Fibroblast of skin of back (primary cell): Measurements from ENCODE around the gene MTCL1.

Experiments used
- DNase-seq: peaks from one replicate; pipeline ENCODE4 v3.0.0-alpha.2; 2013

The MTCL1 gene

DNA sequence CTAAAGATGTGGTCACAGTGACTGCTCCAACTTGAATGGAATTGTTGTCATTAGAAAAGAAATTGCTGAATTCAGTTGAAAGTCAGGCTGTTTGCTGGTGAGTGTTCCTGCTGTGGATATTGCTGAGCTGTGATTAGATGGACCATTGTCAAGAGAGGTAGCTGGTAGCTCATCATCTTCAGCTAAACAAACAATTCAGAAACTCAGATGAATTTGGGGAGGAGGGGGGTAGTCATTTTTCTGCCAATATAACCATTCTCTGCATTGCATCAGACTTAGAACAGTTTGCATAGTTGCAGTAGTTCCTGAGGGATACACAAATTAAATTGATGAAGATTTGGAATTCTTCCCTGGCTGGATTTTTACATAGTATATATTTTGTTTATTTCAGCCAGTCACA lies 108.3 kb downstream of the MTCL1 start:
- DNase-seq: peak; percentile 69

DNA sequence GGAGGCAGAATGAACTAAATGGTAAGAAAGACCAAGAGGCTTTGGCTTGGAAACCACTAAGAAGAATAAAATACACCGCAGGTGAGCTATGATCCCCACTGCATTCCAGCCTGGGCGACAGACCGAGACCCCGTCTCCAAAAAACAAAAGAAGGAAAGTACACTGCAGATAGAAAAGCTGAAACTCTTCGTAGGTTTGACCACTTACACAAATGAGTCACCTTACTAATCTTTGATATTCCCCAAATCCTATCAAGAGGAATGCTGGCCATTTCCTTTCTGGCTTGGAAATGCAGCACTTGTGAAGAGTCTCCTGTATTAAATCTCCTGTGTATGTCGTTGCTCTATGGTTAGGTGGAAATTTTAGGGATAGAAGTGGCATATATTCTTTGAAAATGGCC lies 108.8 kb downstream of the MTCL1 start:
- DNase-seq: peak; percentile 71

DNA sequence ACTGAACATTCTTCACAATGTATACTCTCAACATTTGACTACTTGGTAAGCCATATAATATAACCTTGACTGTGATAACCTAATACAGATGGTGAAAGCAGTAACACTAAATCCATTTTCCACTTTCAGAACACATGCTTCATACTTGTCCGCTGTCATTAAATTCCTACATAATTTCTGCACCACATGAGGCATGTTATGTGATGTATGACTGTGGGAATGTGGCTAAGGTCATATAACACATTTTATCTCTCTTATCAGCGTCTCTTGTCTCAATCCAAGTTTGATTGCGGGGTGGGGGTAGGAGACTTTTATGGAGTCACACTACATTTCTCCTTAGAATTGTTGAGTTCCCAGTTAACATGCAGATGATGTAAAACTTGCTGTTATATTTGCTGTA lies 110.9 kb downstream of the MTCL1 start:
- peak; percentile 70 for DNase-seq

GRCh38 chr18:8816816-8817215 lies 111.5 kb downstream of the MTCL1 start:
- peak; percentile 72 for DNase-seq

DNA sequence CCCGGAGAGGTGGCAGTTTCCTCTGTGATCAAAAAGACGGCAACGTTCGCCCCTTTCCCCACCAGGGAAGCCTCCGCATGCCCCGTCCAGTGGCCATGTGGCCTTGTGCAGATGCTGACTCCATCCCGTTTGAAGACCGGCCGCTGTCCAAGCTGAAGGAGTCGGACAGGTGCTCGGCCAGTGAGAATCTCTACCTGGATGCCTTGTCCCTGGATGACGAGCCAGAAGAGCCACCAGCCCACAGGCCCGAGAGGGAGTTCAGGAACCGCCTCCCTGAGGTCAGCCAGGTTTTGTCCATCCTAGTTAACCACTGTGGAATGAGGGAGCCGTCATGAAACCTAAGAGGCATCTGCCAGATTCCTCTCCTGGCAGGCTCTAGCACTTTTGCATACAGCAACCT lies 113.6 kb downstream of the MTCL1 start:
- no peak for DNase-seq

GRCh38 chr18:8820396-8821082 lies 115.2 kb downstream of the MTCL1 start:
- DNase-seq: no peak

DNA sequence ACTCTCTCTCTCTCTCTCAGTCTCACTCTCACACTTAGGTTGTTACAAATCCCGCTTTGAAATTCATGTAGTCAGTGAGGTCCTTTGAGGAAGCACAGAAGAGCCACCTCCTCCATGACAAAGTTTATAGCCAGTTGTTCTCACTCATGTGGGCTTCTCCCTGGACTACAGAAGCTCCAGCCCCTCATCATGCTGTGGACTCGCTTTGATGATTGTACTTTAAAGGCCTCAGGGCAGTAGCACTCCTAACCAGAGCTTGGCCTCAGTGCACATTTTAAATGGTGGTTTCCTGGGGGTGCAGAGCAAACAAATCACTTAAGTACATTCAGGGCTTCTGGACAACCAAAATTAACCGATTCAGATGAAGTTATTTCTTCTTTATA lies 115.7 kb downstream of the MTCL1 start:
- DNase-seq: no peak

DNA sequence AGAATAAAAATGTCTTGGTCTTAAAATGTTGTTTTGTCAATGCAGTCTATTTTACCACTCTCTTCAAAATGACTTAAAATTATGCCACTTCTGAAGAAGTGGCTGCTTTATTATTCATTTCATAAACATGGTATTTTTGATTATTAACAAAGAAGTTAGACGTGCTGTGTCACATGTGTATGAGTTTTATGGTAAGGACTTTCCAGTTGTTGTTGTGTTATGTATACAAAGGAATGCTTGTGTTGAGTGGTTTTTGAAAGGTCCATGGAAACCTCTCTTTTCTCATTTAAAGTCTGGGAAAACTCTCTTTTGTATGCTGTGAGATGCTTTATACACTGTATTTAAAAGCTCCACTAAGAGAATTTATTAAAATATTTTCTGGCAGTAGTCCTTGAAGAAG lies 116.2 kb downstream of the MTCL1 start:
- DNase-seq: no peak

GRCh38 chr18:8822643-8823042 lies 117.3 kb downstream of the MTCL1 start:
- DNase-seq: no peak

- no peak for DNase-seq
These were observed 118.2 kb downstream of the MTCL1 start for GRCh38 chr18:8823530-8823929.

- no peak for DNase-seq
These were observed 119.5 kb downstream of the MTCL1 start for GRCh38 chr18:8824846-8825245.

GRCh38 chr18:8825273-8825672 lies 119.9 kb downstream of the MTCL1 start:
- no peak for DNase-seq

DNA sequence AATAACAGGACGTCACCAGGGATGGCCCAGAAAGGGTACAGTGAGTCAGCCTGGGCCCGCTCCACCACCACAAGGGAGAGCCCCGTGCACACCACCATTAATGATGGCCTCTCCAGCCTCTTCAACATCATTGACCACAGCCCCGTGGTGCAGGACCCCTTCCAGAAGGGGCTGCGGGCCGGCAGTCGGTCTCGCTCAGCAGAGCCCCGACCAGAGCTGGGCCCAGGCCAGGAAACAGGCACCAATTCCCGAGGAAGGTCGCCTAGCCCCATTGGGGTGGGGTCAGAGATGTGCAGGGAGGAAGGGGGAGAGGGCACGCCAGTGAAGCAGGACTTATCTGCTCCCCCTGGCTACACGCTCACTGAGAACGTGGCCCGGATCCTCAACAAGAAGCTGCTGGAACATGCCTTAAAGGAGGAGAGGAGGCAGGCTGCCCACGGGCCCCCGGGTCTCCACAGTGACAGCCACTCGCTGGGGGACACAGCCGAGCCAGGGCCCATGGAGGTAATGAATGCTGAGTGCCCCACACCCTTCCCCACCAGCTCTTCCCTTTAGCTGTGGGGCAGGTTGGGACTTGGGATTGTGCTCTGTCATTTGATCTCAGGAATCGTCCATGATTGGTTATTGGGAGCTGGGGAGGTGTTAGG lies 120.5 kb downstream of the MTCL1 start:
- no peak for DNase-seq

DNA sequence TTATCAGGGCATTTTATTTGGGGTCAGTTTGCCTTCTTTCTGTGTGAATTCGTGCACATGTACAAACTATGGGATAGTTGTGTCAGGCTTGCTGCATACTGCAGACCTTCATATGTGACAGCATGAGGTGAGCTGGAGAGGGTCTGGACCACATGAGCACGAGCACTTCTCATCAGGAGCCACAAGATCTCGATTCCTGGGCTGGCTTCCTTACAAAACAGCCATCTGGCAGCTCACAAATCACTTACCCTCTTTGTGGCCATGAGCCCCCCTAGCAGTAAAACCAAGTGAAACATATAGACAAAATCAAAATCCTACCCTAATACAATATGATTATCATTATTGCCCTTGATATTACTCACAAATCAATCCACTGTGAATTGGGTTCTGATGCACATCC lies 121.2 kb downstream of the MTCL1 start:
- no peak for DNase-seq

DNA sequence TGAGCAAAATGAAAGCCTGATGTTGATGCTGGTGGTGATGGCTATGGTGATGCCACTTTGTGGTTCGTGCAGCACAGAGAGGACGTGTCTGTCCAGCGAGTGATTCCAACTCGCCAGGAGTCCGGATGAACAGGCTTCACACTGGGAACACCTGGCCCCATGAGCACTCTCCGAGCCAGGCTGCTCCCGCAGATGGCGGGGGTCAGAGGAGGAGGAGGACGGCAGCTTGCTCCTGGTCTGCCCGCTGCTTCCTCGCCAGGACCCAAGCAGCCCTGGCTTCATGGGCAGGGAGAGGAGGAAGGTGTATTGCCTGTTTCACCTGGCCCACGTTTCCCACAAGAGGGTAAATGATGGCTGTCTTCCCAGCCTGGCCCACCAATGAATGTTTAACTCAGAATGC lies 121.6 kb downstream of the MTCL1 start:
- no peak for DNase-seq

- DNase-seq: no peak
These were observed 122.9 kb downstream of the MTCL1 start for GRCh38 chr18:8828300-8828699.

DNA sequence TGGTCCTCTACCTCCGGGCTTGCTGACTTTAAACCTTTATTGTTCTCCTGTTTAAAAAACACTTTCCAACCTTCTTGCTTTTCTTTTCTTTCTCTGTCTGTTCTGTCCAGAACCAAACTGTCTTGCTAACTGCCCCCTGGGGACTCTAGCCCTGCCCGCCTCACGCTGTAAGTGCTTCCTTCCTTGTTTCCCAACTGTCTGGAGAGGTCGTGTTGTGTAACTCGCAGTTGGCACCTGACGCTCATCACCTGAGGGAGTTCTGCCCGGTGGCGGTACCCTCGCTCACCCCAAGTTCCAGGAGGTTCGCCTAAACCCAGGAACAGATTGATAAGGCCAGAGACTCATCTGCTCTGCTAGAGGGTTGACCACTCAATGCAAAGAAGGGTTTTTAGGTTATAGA lies 123.4 kb downstream of the MTCL1 start:
- DNase-seq: no peak

DNA sequence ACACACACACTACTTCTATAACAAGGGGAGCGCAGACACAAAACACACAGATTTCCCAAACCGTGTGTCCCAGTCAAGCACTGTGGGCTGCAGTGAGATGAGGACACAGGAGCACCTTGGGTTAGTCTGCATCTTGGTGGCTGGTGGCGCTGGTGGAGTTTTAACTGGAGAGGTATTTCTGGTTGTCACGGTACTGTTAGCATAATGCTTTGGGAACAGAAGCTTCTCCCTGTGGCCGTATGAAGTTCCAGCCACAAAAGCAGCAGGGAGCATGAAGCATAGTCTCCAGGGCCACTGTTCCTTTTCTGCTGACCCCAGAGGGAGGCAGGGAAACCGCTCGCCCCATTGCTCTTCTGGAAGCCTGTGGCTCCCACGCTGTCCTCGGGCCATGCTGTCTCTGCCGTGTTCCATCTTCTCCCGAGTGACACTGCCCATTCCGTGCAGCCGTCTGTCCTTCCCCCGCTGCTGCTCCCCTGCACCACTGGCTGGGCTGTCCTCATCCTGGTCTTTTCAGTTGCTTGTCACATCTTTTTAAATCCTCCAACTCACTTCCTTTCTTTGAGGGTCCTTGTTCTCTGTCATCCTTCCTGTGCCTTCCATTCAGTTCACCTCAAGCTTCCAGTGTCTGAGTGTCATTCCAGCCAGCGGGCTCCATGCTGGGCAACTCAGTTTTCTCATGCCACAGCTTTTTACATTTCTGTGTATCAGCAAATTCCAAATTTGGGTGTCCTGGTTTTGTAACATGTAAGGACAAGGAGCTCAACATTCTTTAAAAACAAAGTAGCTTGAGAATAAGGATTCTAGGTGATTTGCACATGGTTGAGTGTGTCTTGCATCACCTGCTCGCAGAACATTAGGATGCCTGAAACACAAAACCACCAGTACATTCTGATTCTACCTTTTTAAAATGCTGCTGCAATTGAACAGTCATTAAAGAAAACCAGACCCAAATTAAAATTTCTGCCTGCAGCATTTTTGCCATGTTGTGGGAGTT lies 125.0 kb downstream of the MTCL1 start:
- DNase-seq: no peak

GRCh38 chr18:8831112-8831511 lies 125.8 kb downstream of the MTCL1 start:
- DNase-seq: no peak

DNA sequence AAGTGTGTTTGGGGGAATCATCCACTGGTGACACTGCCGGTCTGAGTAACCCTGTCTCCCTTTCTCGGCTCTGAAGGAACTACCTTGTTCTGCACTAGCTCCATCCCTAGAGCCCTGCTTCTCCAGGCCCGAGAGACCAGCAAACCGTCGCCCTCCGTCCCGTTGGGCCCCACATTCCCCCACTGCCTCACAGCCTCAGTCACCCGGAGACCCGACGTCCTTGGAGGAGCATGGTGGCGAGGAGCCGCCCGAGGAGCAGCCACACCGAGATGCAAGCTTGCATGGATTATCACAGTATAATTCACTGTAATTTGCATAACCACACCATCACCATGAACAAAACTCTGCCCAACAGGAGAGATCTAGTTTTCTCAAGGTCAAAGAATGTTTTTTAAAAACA lies 126.2 kb downstream of the MTCL1 start:
- DNase-seq: no peak

GRCh38 chr18:8833480-8833879 lies 128.1 kb downstream of the MTCL1 start:
- DNase-seq: no peak

DNA sequence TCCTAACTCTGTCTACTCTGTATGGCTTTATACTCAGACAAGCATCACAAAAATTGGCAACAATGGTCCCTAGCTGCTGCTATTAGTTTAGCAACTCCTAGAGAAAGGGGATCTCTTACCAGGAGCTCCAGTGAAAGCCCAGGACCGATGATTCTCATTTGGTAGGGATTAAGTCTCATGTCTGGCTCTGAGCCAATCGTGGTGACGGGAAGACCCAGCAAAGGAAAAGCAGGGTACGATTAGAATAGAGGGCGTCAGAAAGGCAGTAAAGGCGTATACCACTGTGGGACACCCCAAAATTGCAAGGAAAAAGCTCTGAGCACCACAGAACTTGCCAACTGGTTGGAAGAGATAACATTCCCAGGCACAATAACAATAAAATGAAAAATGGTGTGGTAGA lies 129.5 kb downstream of the MTCL1 start:
- no peak for DNase-seq

DNA sequence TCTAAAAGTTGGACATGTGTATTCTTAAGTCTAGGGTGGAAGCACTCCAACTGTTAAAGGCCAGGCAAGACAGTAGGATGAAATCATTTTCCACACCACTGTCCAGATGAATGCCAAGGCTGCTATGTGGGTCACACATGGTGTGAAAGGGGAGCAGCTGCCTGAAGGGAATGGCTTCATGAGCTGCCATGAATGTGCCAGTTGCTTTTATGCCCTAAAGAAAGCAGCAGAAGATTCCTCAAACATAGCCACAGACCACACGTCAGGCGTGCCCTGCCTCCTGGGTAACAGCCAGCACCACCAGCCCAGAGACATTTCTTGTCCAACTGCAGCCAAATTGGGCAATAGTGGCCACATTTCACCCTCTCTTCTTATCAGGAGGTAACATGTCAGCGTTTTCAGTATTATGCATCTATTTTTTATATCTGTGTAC lies 130.2 kb downstream of the MTCL1 start:
- peak; percentile 30 for DNase-seq
